Prostate gland (tissue), 2 donors: ENCODE measurements around the gene FZD10. TPM values are rescaled to one million over a fixed set of nuclear protein-coding genes. Genes with fewer than 3 reads are reported as not detected.

Experiments used
- total RNA-seq, 2 donors: library from RNA; depleted of rRNA; stranded (reverse); fragments of >200 nt; gene quantifications; one replicate each; pipeline ENCODE4 v1.1.0, GENCODE V29; 2016

FZD10 gene
- total RNA-seq, 2 donors from 2014 or later = 1.5 to 11.8 TPM

Other genes starting within 250 kb of the FZD10 start
- 10 to 100 TPM in 1 of 2 donors, not detected in 1; 16.2 TPM for gene PIWIL1, start 175.4 kb downstream of the FZD10 start, total RNA-seq